GM11168 (cell line): ENCODE results near the gene RUFY3.
"Not testable (repeated sequence)": the region's sequence is repeated elsewhere in the genome, so short reads cannot be mapped to it uniquely, and the experiment has no call there.

ENCODE experiments used
- in situ Hi-C: fragments of 300-500 bp; cut with MboI; formaldehyde crosslinking; loops from one replicate; pipeline ENCODE4 v1.12.0; 2022; ENCODE audit warnings: low sequenced_read_pairs; ENCODE audit not compliant: unreplicated experiment

Gene RUFY3

DNA sequence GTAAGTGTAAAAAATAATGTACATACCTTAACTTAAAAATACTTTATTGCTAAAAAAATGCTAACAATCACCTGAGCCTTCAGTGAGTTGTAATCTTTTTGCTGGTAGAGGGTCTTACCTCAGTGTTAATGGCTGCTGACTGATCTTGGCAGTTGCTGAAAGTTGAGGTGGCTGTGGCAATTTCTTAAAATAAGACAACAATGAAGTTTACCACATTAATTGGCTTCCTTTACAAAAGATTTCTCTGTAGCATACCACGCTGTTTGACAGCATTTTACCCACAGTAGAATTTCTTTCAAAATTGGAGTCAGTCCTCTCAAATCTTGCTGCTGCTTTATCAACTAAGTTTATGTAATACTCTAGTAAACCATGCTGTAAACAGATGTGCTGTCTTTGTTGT lies 47.6 kb downstream of the RUFY3 start:
- in situ Hi-C loops, result not testable (repeated sequence)

DNA sequence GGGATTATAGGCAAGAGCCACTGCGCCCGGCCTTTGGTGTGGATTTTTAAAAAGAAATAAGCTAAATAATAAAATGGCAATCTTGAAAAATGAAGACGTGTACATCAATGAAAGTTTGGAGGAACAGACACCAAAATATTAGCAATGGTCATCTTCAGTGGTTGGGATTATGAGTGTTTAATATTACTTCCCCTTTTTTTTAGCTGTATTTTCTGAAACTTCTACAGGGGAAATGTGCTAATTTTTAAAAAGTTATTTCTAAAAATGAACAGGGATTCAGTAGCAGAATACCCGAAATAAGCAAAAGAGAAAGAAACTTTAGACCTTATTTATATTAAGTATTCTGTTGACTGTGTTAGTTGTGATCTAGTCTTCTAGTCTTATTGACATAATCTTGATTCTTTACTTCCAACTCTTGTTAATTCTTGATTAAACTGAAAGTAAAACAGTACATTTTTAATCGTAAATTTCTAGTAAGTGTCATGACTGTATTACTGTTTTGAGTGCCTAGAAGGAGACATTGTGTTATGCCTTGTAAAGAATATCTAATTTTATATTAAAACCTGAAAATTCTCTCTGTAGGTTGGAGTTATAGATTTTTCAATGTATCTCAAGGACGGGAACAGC lies 51.3 kb downstream of the RUFY3 start:
- in situ Hi-C loops, result no loop called here

DNA sequence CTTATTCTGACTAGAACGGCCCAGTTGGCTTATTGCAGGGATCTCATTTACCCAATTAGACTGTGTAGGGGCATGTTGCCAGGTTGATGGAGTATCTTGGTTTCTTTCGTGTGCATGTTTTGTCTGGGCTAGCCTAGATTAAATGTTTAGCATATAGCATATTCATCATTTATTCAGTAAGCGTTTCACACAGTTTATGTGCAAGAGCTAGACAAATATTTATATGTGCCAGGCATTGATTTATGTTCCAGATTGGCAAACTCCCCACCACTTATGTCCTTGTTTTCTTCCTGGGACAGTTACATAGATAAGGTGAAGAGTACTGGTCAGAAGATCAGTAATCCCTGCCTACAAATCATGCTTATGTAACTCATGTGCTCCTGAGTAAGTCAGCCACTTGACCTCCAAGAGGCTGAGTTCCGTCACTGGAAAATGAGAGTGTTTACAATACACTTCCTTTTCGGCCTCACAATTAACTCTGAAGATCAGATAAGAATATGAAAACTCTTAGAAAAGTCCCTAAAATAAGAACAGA lies 57.2 kb downstream of the RUFY3 start:
- in situ Hi-C loops, result no loop called here

DNA sequence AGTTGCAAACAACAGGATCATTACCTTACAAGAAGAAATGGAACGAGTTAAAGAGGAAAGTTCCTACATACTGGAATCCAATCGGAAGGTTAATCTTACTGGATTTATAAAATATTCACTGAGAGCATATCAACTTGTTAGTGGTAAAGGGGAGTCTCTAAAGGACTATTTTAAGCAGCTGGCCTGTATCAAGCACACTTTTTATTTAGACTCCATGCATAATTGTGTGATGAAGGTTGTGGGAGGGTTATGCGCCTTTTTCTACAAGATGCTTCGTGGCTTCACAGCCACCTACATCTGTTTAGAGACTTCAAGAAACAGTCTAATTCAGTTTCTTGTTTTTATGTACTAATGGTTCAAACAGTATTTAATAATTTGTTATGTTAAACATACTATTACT lies 61.3 kb downstream of the RUFY3 start:
- in situ Hi-C loops, result no loop called here

DNA sequence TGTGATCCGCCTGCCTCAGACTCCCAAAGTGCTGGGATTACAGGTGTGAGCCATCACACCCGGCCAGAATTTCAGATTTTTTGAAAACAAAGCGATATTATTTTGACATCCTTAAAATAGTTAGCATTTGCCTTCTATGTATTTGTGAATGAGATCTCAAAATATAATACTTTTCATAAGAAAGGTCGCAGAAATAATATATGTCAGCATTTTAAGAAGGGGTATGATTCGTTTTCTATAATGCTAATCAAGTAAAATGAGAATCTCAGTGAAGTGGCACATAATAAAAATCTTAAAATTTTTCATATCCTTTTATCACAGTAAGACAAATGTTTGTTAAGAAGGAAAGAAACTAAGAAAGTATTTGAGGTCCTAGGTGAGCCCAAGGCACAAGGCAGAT lies 65.7 kb downstream of the RUFY3 start:
- in situ Hi-C loops, result no loop called here

DNA sequence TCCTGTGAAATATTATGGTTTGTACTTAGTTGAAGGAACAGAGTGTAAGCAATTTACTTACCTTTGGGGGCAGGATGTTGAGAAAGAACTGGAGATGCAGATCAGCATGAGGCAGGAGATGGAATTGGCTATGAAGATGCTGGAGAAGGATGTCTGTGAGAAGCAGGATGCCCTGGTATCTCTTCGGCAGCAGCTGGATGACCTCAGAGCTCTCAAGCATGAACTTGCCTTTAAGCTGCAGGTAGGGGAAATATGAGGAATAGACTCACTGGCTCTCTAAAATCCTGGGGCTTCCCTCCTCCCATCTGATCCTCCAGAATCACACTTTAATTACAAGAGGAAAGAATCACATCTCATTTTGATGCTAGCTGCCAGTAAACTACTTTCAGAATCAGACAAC lies 67.0 kb downstream of the RUFY3 start:
- in situ Hi-C loops, result no loop called here

DNA sequence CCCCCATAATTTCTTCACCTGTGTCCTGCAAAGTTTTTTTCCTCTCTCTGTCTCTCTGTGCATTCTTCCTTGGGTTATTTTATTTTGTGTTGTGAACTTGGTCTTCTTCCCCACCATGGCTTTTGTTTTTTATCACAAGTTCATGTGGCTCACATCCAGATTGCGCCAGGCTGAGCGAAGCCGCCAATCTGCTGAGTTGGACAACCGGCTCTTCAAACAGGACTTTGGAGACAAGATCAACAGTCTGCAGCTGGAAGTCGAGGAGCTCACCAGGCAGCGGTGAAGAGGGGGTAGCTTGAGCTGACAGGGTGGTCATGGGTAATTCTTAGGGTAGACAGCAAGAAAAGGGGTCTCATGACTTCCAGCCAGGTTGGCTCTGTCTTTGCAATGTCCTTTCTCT lies 71.9 kb downstream of the RUFY3 start:
- in situ Hi-C loops, result no loop called here

DNA sequence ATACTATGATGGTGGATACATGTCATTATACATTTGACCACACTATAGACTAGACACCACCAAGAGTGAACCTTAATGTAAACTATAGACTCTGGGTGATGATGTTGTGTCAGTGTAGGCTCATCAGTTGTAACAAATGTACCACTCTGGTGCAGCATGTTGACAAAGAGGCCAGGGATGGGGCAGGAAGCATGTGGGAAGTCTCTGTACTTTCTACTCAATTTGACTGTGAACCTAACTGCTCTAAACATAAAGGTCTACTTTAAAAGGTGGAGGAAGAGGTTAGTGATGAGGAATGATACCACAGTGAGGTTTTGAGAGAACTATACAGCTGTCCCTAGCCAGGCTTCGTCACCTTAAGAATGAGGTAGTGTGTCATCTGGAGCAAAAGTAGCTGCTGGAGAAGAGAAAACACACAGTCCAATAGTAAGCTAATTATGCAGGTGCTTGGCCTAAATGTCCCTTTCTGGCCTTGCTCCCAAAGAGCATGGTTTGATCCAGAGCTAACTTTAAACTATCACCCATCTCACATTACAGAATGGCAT lies 79.6 kb downstream of the RUFY3 start:
- in situ Hi-C loops, result no loop called here

DNA sequence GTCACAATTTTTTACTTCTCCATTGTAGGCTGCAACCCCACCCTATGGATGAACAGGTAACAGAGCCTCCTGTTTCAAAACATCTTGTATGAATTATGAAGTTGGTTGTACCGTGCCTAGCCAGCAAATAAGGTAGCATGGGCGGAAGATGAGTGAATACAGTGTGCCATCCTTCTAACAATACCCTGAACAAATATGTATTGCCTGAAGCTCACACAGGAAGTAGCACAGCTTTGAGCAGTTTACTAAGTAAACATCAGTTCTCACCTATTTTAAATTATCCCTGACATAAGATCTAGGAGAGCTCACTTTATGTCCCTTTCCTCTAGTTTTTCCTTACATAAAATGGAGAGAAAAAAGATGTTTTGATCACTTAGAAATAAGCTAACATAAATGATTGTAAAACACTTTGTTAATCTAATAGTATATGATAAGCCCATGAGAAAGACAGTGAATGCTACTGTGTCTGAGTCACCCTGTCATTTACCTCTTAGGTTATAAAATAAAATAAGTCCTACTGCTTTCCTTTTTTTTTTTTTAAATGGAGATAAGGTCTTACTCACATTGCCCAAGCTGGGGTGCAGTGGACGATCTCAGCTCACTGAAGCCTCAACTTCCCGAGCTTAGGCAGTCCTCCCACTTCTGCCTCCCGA lies 81.3 kb downstream of the RUFY3 start:
- in situ Hi-C loops, result no loop called here

DNA sequence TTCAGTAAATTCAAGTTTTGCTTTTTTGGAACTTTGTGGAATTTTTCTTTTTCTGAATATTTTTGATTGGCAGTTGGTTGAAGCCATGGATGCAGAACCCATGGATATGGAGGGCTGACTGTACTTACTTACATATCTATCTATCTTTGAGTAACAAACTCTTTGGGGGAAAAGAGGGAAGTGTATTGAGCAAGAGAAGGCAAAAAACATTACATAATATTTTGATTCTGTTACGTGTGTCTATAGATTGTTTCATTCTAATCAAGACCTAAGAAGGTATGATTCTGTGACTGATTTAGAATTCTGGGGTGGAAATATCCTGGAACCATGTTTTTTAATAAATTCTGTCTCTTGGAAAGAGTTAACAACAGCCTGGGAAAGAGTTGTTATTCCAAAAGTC lies 86.4 kb downstream of the RUFY3 start:
- in situ Hi-C loops, result no loop called here

DNA sequence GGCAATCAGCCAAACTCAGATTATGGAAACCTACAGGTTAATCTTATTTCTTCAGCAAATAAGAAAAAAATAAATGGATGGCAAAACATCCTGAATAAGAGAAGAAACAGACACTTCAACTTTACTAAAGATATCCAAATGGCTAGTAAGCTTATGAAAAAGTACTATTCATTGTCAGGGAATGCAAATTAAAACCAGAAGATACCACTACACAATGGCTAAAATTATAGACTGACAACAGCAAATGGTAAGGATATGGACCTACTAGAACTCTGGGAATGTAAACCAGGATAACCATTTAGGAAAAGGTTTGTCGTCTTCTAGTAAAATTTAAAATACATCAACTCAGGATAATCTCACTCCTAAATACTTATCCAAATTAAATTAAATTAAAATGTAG lies 93.6 kb downstream of the RUFY3 start:
- in situ Hi-C loops, result no loop called here

DNA sequence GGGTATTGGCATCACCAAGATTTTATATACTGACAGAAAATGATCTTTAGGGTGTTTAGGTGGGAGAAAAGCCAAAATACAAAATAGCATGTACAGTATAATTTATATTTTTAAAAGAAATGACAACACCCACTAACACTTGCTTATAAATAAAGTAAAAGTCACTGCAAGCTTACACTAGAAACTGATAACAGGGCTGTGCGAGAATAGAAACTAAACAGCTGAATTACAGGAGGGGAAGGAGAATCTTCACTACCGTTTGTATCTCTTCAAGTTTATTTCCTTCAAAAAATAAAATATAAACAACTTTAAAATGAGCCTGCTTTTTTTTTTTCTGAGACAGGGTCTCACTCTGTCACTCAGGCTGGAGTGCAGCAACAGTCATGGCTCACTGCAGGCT lies 95.1 kb downstream of the RUFY3 start:
- in situ Hi-C loops, result no loop called here

DNA sequence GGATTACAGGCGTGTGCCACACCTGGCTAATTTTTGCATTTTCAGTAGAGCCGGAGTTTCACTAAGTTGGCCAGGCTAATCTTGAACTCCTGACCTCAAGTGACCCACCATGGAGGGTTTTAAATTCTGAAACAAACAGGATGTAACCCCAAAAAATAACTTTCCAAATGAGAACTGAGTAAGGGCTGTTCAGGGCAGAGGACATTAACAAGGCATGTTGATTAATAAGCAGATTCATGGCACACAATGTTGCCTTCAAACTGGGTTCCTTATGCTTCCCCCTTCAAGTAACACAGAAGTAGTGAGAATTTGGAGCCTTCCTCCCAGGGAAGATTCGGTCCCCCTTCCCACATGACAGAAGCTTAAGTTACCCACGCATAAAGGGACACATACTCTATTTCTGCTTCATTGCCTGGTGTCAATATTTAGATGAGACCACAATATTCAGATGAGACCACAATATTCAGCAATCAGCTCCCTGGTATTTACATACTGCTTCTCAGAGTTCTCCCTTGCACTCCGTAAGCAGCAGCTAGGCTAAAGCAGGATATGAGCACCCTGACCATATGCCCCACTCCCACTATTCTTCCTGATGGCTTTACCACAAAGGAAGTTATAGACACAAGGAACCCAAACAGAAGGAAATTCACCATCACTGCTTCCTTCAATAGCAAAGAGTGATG lies 96.5 kb downstream of the RUFY3 start:
- in situ Hi-C loops, result no loop called here

DNA sequence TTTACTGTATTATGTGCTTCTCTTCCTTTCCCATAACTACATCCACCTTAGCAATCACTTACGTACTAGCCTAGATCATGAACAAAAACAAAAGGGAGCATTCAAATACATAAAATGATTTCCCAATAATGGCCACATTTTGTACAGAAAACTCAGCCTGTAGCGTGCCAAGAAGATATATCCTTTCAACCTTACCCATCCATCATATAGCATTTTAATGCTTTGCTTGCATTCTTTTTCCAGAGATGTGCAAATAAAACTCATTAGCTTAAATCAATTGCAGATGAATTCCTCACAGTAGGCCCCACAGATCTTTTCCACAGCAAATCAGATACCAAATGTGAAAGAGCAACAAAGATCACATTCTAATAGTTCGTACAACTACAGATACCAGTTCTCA lies 97.2 kb downstream of the RUFY3 start:
- in situ Hi-C loops, result no loop called here

DNA sequence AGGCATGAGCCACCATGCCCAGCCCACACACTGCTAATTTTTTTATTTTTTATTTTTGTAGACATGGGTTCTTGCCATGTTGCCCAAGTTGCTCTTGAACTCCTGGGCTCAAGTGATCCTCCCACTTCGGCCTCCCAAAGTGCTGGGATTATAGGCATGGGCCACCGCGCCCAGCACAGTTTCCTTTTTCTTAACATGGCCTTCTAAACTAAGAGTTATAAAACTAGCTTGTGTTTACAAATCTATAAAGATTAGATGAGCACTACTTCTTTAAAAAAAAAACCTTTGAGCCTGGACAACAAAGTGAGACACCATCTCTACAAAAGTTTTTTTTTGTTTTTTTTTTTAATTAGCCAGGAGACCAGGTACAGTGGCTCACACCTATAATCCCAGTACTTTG lies 107.3 kb downstream of the RUFY3 start:
- in situ Hi-C loops, result no loop called here

DNA sequence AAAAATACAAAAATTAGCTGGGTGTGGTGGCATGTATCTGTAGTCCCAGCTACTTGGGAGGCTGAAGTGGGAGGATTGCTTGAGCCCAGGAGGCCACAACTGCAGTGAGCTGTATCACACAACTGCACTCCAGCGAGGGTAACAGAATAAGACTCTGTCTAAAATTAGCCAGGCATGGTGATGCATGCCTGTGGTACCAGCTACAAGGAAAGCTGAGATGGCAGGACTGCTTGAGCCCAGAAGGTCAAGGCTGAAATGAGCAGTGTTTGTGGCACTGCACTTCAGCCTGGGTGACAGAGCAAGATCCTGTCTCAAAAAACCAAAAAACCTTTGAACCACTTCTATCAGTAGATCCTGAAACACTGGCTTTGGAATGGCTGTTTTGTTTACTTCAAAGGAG lies 107.7 kb downstream of the RUFY3 start:
- in situ Hi-C loops, result no loop called here

DNA sequence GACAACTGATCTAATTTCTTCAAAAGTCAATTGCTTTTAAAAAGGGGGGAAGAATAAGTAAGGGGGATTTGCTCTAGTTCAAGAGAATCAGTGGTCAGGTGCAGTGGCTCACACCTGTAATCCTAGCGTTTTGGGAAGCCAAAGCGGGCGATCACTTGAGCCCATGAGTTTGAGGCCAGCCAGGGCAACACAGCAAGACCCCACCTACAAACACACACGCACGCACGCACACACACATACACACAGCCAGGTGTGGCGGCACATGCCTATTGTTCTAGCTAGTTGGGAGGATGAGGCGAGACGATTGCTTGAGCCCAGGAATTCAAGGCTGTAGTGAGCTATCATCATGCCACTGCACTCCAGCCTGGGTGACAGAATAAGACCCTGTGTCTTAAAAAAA lies 108.3 kb downstream of the RUFY3 start:
- in situ Hi-C loops, result no loop called here

DNA sequence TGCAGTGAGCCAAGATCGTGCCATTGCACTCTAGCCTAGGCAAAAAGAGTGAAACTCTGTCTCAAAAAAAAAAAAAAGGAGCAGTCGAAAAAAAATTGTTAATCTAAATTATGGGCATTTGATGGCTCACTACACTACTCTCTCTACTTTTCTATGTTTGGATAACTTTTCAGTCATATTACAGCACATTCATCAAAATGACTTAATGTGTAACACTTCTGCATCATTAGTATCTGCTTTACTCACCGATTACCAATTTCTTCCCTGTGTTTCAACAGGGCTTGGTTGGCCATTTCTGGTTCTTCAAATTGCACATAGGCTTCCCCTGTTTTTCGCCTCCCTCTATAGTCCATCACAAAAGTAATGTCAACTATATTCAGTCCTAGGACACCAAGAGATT lies 109.5 kb downstream of the RUFY3 start:
- in situ Hi-C loops, result no loop called here

DNA sequence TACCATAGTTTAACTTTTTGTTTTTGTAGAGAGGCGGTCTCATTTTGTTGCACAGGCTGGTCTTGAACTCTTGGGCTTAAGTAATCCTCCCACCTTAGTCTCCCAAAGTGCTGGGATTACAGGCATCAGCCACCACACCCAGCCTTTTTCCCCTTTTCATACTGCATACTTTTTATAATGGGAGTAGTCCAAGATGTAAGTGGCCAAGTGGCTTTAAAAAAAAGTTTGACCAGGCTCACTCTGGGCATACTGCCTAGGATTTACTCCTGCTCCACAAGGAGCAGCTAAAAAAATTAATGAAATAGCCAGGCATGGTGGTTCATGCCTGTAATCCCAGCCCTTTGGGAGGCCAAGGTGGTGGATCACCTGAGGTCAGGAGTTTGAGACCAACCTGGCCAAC lies 111.9 kb downstream of the RUFY3 start:
- in situ Hi-C loops, result no loop called here

DNA sequence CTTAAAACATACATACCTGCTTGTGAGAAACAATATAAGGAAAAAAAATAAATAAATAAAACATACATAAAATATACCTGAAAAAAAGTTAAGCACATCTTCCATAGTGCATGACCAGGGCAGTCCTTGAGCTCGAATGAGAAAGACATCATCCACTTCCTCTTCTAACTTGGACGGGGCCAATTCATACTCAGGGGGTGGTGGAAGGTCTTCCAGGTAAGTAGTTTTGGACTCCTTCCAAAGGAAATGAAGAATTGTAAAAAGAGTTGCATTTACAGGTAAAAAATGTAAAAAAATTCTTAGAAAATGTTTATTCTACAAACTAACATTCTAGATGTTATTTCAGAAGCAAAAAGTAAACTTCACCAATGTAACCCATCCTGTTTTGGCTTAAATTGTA lies 114.3 kb downstream of the RUFY3 start:
- in situ Hi-C loops, result no loop called here

DNA sequence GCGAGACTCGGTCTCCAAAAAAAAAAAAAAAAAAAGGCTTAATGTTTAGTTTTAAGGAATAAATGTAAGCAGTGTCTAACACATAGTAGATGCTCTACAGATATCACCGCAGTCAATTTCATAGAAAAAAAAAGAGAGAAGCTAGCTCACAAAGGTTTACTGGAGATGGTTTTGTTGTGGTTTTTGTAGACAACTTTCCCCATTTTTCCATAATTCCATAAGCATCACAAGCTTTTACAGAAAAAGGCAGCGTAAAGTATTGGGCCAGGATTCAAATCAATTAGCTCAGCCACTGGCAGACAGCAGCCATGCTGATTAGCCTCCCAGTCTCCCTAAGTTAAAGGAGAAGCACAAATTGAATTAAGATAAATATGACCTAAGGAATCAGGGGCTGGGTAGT lies 116.4 kb downstream of the RUFY3 start:
- in situ Hi-C loops, result no loop called here
